ENCODE results near the gene ARHGAP23.
"Not testable (repeated sequence)": the region's sequence is repeated elsewhere in the genome, so short reads cannot be mapped to it uniquely, and the experiment has no call there.

- TF ChIP-seq NFYB (IDR thresholded peaks at IDR 0.05; ENCODE audit: insufficient read depth, low read depth, low read length); CTCF (IDR thresholded peaks at IDR 0.05 in 2 of 3, conservative IDR thresholded peaks at IDR 0.05 in 1 of 3; ENCODE audit: control insufficient read depth in 2 of 3, extremely low read depth in 1 of 3, insufficient read depth in 1 of 3, low read depth in 3 of 3, low read length in 3 of 3); POLR2AphosphoS2 (IDR thresholded peaks at IDR 0.05; ENCODE audit: low read depth, low read length): not testable (repeated sequence)
Observed at GRCh38 chr17:38477417-38477816, 49.2 kb downstream of the ARHGAP23 start.
